PC-3 (cell line): ENCODE results near the gene LINC00237. TPM values are rescaled to one million over a fixed set of nuclear protein-coding genes. Genes with fewer than 3 reads are reported as not detected.

Experiments used
- ATAC-seq: fragments of 200-7000 bp; cut with Tn5 transposase; 2 replicates; pipeline ENCODE4 v1.9.1; 2020; ENCODE audit warnings: mild to moderate bottlenecking, moderate library complexity
- BruUV-seq: library from RNA; stranded (reverse); fragments of 400-500 nt; replicated peaks from 2 replicates; lab custom pipeline; 2021; lab: Mats Ljungman, UMichigan
- CTCF ChIA-PET: fragments of 300-600 bp; sonication (Branson Sonifier 250); formaldehyde crosslinking; loops from one replicate; lab custom pipeline; 2022; ENCODE audit warnings: antibody characterized with exemption; lab: Charles Lee
- POLR2A ChIA-PET: fragments of 300-600 bp; sonication (Branson Sonifier 250); formaldehyde crosslinking; loops from one replicate; lab custom pipeline; 2022; ENCODE audit warnings: antibody characterized with exemption; ENCODE audit not compliant: unreplicated experiment; lab: Charles Lee
- DNase-seq: peaks from one replicate; pipeline ENCODE4 v3.0.0-alpha.2; 2015
- H2AFZ ChIP-seq: fragments of 300-600 bp; sonication (generic); 2 replicates; pipeline ENCODE4 v1.6.0; 2016; ENCODE audit warnings: antibody characterized with exemption, low read length
- H3F3A ChIP-seq: fragments of 300-600 bp; sonication (generic); one replicate; pipeline ENCODE4 v1.6.0; 2017; ENCODE audit warnings: antibody characterized with exemption, low read length, control low read depth, mild to moderate bottlenecking; ENCODE audit not compliant: unreplicated experiment
- H3K27ac ChIP-seq: fragments of 300-600 bp; sonication (generic); 2 replicates; pipeline ENCODE4 v1.5.1; 2016; ENCODE audit warnings: mild to moderate bottlenecking, low read length
- H3K27me3 ChIP-seq: fragments of 300-600 bp; sonication (generic); 2 replicates; pipeline ENCODE4 v1.6.1; 2016; ENCODE audit warnings: low read length, mixed read lengths
- H3K36me3 ChIP-seq: fragments of 300-600 bp; sonication (generic); 2 replicates; pipeline ENCODE4 v1.6.1; 2016; ENCODE audit warnings: low read depth, mixed run types, low read length, mixed read lengths
- H3K4me1 ChIP-seq: fragments of 300-600 bp; sonication (generic); 2 replicates; pipeline ENCODE4 v1.5.1; 2016; ENCODE audit warnings: low read length; ENCODE audit not compliant: insufficient read depth
- H3K4me2 ChIP-seq: fragments of 300-600 bp; sonication (generic); 2 replicates; pipeline ENCODE4 v1.6.0; 2016; ENCODE audit warnings: low read length
- H3K4me3 ChIP-seq: fragments of 300-600 bp; sonication (generic); 2 replicates; pipeline ENCODE4 v1.5.1; 2016; ENCODE audit warnings: mild to moderate bottlenecking, low read length, mixed read lengths
- H3K79me2 ChIP-seq: fragments of 300-600 bp; sonication (generic); 2 replicates; pipeline ENCODE4 v1.6.1; 2017; ENCODE audit warnings: low read length, mixed read lengths
- H3K9ac ChIP-seq: fragments of 300-600 bp; sonication (generic); 2 replicates; pipeline ENCODE4 v1.6.0; 2016; ENCODE audit warnings: mild to moderate bottlenecking, low read length
- H3K9me2 ChIP-seq: fragments of 300-600 bp; sonication (generic); replicated peaks from 2 replicates; pipeline ENCODE4 v1.6.1; 2016; ENCODE audit warnings: mixed run types, low read length, mixed read lengths
- H3K9me3 ChIP-seq: fragments of 300-600 bp; sonication (generic); 2 replicates; pipeline ENCODE4 v1.6.1; 2016; ENCODE audit warnings: low read length, mixed read lengths
- H4K20me1 ChIP-seq: fragments of 300-600 bp; sonication (generic); 2 replicates; pipeline ENCODE4 v1.6.1; 2016; ENCODE audit warnings: low read length, mixed read lengths
- EZH2 ChIP-seq: fragments of 300-600 bp; sonication (generic); IDR thresholded peaks from one replicate; pipeline ENCODE4 v1.6.1; 2017; ENCODE audit warnings: antibody characterized with exemption, mild to moderate bottlenecking, low read length; ENCODE audit not compliant: unreplicated experiment
- EZH2phosphoT487 ChIP-seq: fragments of 300-600 bp; sonication (generic); IDR thresholded peaks from 2 replicates; pipeline ENCODE4 v1.6.1; 2018; ENCODE audit warnings: mild to moderate bottlenecking, antibody characterized with exemption, low read length, borderline replicate concordance
- intact Hi-C: fragments of 100-400 bp; cut with micrococcal nuclease; formaldehyde crosslinking; loops from 2 replicates; pipeline ENCODE4 v1.9.0; 2023
- total RNA-seq: library from RNA; depleted of rRNA; stranded (reverse); fragments of >200 nt; gene quantifications from 2 replicates; pipeline ENCODE4 v1.2.3, GENCODE V29; 2014
- TF ChIP-seq, protein P1 (sequence below): fragments of 300-600 bp; sonication (generic); conservative IDR thresholded peaks from 2 replicates; pipeline ENCODE4 v1.5.1; 2017; ENCODE audit warnings: antibody characterized with exemption, low read depth, mild to moderate bottlenecking, low read length

LINC00237 gene
- total RNA-seq, 1 experiment from 2014 or later: not detected

- POLR2A ChIA-PET: no interaction called here
- peaks cover 41% of the 10 kb centered on the region for H3K27me3 ChIP-seq
- H2AFZ ChIP-seq: no peak overlapping the region
Observed at GRCh38 chr20:21105429-21106170, 558 bp downstream of the LINC00237 start.

DNA sequence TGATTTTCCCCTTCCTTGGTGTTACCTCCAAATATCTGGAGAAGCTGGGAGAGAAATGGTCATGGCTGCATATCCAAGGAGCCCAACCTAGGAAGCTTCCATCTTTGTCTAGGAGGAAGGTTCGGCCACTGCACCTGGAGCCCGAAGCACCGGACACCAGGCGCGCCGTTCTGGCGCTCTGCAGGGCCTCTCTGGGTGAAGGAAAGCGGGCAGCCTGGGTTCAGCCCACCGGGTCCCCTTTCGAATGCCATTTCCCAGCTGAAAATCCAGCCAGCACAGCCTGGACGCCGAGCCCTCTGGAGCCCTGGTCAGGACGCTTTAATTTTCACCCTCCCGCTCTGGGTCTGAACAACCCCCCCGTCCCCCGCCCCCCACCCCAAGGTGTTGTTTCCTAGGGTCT lies 1.2 kb downstream of the LINC00237 start:
- POLR2A ChIA-PET: no interaction called here
- CTCF ChIA-PET: no interaction called here
- no peaks in the 10 kb centered on the region for H3K9me3 ChIP-seq
- H3K4me1 ChIP-seq: no peaks in the 10 kb centered on the region
- H2AFZ ChIP-seq: no peak overlapping the region
- no peak for DNase-seq
- TF ChIP-seq, protein P1, sequence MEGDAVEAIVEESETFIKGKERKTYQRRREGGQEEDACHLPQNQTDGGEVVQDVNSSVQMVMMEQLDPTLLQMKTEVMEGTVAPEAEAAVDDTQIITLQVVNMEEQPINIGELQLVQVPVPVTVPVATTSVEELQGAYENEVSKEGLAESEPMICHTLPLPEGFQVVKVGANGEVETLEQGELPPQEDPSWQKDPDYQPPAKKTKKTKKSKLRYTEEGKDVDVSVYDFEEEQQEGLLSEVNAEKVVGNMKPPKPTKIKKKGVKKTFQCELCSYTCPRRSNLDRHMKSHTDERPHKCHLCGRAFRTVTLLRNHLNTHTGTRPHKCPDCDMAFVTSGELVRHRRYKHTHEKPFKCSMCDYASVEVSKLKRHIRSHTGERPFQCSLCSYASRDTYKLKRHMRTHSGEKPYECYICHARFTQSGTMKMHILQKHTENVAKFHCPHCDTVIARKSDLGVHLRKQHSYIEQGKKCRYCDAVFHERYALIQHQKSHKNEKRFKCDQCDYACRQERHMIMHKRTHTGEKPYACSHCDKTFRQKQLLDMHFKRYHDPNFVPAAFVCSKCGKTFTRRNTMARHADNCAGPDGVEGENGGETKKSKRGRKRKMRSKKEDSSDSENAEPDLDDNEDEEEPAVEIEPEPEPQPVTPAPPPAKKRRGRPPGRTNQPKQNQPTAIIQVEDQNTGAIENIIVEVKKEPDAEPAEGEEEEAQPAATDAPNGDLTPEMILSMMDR: no peak
- TF ChIP-seq EZH2 (no peak), EZH2phosphoT487 (no peak)
- no peak overlapping the region for H3K9ac ChIP-seq
- H3K27ac ChIP-seq: no peak overlapping the region
- no TSS peak for BruUV-seq
- no peak overlapping the region for H3K4me2 ChIP-seq
- H3K79me2 ChIP-seq: no peaks in the 10 kb centered on the region
- intact Hi-C loops: no loop called here
- H3K9me2 ChIP-seq: no peaks in the 10 kb centered on the region
- ATAC-seq: no peak
- no peaks in the 10 kb centered on the region for H3F3A ChIP-seq
- no peak overlapping the region for H3K4me3 ChIP-seq
- no peaks in the 10 kb centered on the region for H4K20me1 ChIP-seq
- no peaks in the 10 kb centered on the region for H3K36me3 ChIP-seq
- peaks cover 43% of the 10 kb centered on the region for H3K27me3 ChIP-seq

More at GRCh38 chr20:21105429-21106170, 558 bp downstream of the LINC00237 start:
- CTCF ChIA-PET: no interaction called here
- H3K4me2 ChIP-seq: no peak overlapping the region
- intact Hi-C loops: no loop called here
- no peaks in the 10 kb centered on the region for H3K36me3 ChIP-seq
- no peak for ATAC-seq
- H3K79me2 ChIP-seq: no peaks in the 10 kb centered on the region
- no peak overlapping the region for H3K9ac ChIP-seq
- TF ChIP-seq, protein P1: no peak
- TF ChIP-seq EZH2phosphoT487: no peak
- H3K4me3 ChIP-seq: no peak overlapping the region
- H4K20me1 ChIP-seq: no peaks in the 10 kb centered on the region
- no peak for DNase-seq
- no peaks in the 10 kb centered on the region for H3K9me3 ChIP-seq
- no peaks in the 10 kb centered on the region for H3F3A ChIP-seq
- no TSS peak for BruUV-seq
- H3K27ac ChIP-seq: no peak overlapping the region
- no peaks in the 10 kb centered on the region for H3K4me1 ChIP-seq
- no peaks in the 10 kb centered on the region for H3K9me2 ChIP-seq

DNA sequence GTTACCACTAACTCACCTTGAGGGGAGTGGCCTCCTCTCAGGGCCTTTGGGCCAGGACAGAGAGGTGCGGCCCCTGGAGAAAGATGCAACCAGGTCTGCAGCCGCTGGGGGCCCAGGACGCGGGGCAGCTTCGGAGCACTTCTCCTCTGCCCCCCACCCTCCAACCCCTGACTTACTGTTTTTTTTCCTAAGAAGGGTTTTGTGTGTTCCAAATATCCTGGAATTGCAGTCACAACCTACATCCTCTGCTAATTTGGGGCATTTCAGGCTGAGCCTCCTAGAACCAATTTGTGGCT lies 1.7 kb downstream of the LINC00237 start:
- intact Hi-C loops: no loop called here
- no peak for DNase-seq
- Histone ChIP-seq H3F3A (no peaks in the 10 kb centered on the region), H3K4me3 (no peak overlapping the region), H3K9me2 (no peaks in the 10 kb centered on the region), H3K36me3 (no peaks in the 10 kb centered on the region), H3K4me2 (no peak overlapping the region), H2AFZ (no peak overlapping the region), H4K20me1 (no peaks in the 10 kb centered on the region), H3K9ac (no peak overlapping the region), H3K79me2 (no peaks in the 10 kb centered on the region), H3K27me3 (peaks cover 48% of the 10 kb centered on the region), H3K27ac (no peak overlapping the region), H3K9me3 (no peaks in the 10 kb centered on the region), H3K4me1 (no peaks in the 10 kb centered on the region)
- TF ChIP-seq EZH2 (no peak), EZH2phosphoT487 (no peak)
- TF ChIP-seq, protein P1: no peak
- ChIA-PET CTCF (no interaction called here), POLR2A (no interaction called here)
- BruUV-seq: no TSS peak
- ATAC-seq: no peak
